ENCODE measurements around the gene F11.
"Not testable (repeated sequence)": the region's sequence is repeated elsewhere in the genome, so short reads cannot be mapped to it uniquely, and the experiment has no call there.

The F11 gene

GRCh38 chr4:186250760-186251159 is 15.2 kb upstream of the F11 start:
- no peak for DNase-seq

GRCh38 chr4:186255122-186255521 is 10.9 kb upstream of the F11 start:
- DNase-seq, result no peak

- no peak for DNase-seq
Measured at GRCh38 chr4:186258216-186258811, 7.7 kb upstream of the F11 start.

GRCh38 chr4:186260117-186260503 is 5.9 kb upstream of the F11 start:
- no peak for DNase-seq

- no peak for DNase-seq
Measured at GRCh38 chr4:186260504-186261448, 5.2 kb upstream of the F11 start.

GRCh38 chr4:186264660-186265059 is 1.3 kb upstream of the F11 start:
- DNase-seq, result no peak

- DNase-seq, result not testable (repeated sequence)
Measured at GRCh38 chr4:186265250-186265649, 739 bp upstream of the F11 start.

GRCh38 chr4:186266729-186267456 is 904 bp downstream of the F11 start:
- DNase-seq, result no peak

- DNase-seq, result no peak
Measured at GRCh38 chr4:186271081-186271678, 5.2 kb downstream of the F11 start.

- no peak for DNase-seq
Measured at GRCh38 chr4:186272699-186273391, 6.9 kb downstream of the F11 start.

GRCh38 chr4:186273392-186273789 is 7.4 kb downstream of the F11 start:
- not testable (repeated sequence) for DNase-seq

- no peak for DNase-seq
Measured at GRCh38 chr4:186283311-186283710, 17.3 kb downstream of the F11 start.

GRCh38 chr4:186285147-186285546 is 19.2 kb downstream of the F11 start:
- no peak for DNase-seq

- no peak for DNase-seq
Measured at GRCh38 chr4:186286581-186286980, 20.6 kb downstream of the F11 start.

GRCh38 chr4:186291256-186291890 is 25.4 kb downstream of the F11 start:
- no peak for DNase-seq

- DNase-seq, result no peak
Measured at GRCh38 chr4:186294160-186294559, 28.2 kb downstream of the F11 start.

- DNase-seq, result no peak
Measured at GRCh38 chr4:186296481-186296880, 30.5 kb downstream of the F11 start.

- no peak for DNase-seq
Measured at GRCh38 chr4:186297013-186297645, 31.1 kb downstream of the F11 start.

GRCh38 chr4:186298031-186298647 is 32.1 kb downstream of the F11 start:
- no peak for DNase-seq

GRCh38 chr4:186299291-186299690 is 33.3 kb downstream of the F11 start:
- no peak for DNase-seq

All from right forelimb (tissue), 1 donor.